NT2/D1 (cell line): Measurements from ENCODE around the gene CCDC172.

Source experiments
- SUZ12 ChIP-seq: IDR thresholded peaks from 2 replicates; pipeline ENCODE4 v1.6.1; 2011; ENCODE audit not compliant: insufficient read length, insufficient read depth; ENCODE audit errors: extremely low read depth
- YY1 ChIP-seq: IDR thresholded peaks from 2 replicates; pipeline ENCODE4 v1.6.1; 2011; ENCODE audit not compliant: insufficient read length, insufficient read depth

- TF ChIP-seq SUZ12, result no peak
- TF ChIP-seq YY1, result no peak
Observed at GRCh38 chr10:116325987-116326386, 1.7 kb downstream of the CCDC172 start.
